ENCODE results near the gene SUMO4.

Gene SUMO4

DNA sequence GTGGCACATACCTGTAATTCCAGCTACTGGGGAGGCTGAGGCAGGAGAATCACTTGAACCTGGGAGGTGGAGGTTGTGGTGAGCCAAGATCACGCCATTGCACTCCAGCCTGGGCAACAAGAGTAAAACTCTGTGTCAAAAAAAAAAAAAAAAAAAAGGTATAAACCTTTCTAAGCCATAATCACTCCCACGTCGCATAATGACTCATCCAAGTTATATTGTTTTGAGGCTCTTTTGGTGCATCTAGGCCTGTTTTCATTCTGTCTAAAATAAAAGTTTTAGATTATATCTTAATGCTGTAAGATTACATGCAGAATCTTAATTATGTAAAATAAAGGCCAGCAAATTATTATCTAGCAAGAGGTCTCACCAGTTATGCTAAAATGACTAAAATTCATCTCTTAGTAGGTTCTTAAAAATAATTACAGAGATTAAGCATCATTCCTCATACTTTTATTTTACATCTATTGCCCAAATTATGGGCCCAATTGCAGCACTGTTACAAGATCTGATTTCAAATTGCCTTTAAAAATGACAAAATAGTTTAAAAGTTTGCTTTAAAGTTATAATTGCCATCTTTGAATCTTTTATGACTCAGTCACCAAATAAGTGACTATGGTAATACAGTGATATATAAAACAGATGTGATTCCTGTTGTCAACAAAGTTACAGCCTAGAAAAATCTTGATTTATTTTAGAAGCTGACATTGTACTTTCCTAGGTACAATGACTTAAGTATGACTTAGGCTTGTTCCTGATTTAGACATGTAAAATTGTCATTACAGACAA, 10.4 kb upstream of the SUMO4 start:
- DNase-seq (ENCODE audit: low read depth in 2 of 2): no peak

DNA sequence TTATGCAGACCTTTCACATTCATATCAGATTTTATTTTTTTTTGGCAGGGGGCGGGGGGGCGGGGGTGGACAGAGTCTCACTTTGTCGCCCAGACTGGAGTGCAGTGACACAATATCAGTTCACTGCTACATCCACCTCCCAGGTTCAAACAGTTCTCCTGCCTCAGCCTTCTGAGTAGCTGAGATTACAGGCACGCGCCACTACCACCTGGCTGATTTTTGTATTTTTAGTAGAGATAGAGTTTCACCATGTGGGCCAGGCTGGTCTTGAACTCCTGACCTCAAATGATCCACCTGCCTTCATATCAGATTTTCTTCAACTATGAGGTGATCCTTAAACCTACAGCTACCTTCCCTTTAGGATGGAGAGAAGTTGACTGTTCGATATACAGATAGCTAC, 8.0 kb upstream of the SUMO4 start:
- DNase-seq (ENCODE audit: low read depth in 2 of 2): no peak

DNA sequence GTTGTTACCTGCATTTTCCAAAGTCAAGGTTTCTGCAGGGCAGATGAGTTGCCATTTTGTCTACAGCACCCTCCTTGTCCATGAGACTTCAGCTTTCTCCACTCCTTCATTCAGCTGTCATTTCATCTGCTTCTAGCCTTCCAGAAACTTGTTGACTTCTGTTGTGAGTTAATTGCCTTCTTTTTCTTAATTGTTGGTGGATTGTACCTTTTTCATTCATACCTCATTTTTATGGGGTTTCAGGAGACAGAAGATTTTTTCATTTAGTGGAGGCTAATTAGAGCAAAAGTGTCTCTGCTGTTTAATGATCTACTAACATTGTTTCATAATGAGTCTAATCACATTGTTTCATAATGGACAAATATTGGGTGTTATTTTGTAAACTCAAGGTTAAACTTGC, 7.5 kb upstream of the SUMO4 start:
- DNase-seq (ENCODE audit: low read depth in 2 of 2): no peak

DNA sequence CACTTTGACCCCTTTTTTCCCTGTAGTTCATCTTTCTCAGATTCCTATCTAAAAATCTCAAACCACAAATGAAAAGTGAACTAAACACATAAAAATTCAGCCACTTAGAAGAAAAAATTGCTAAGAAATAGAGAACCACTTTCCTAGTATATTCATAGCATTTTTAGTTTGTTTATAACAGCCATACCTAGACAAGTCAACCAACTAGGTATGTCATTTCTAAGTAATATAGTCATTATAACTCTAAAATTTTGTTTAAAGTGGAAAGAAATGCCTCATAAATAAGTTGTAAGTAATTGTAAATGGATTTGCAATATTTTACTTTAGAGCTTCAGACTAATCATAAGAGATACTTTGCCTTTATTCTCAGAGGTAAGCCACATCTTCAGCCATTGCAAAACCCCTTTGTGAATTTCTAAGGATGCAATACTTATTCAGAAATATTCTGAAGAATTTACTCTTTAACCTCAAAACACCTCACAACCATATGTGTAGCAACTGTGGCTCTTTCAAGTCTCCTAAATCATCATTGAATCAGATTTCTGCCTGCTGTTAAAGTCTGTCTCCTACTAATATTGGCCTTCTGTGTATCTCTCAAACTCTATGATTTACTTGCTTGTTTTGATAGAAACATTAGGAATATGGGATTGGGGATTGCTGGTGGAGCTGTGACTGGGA, 6.9 kb upstream of the SUMO4 start:
- DNase-seq (ENCODE audit: low read depth in 2 of 2): no peak

DNA sequence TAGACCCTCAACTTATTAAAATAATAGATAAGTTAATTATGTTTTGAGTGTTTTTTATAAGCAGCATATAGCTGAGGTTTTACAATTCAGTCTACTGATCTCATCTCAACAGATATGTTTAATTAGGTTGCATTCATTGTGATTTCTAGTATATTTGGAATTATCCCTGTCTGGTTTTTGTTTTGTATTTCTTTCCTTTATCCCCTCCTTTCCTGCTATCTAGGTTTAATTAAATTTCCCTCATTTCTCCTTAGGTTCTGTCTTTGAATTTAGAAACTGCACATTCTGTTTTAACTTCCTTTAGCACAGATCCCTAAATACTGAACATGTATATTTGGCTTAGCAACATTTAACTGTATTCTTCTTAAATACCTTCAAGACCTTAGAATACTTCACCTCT, 4.9 kb upstream of the SUMO4 start:
- no peak for DNase-seq (ENCODE audit: low read depth in 2 of 2)

DNA sequence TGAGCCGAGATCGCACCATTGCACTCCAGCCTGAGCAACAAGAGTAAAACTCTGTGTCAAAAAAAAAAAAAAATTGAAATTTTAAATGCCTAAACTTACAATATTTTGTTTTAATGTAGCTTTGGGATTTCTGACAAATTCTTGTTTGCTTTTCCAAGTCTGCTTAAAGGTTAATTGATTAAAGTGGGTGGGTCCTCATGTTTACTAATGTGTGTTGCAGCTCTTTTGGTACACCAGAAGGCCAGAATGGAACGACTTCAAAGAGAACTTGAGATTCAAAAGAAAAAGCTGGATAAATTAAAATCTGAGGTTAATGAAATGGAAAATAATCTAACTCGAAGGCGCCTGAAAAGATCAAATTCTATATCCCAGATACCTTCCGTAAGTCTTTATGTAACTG, 2.7 kb upstream of the SUMO4 start:
- DNase-seq (ENCODE audit: low read depth in 2 of 2): no peak

DNA sequence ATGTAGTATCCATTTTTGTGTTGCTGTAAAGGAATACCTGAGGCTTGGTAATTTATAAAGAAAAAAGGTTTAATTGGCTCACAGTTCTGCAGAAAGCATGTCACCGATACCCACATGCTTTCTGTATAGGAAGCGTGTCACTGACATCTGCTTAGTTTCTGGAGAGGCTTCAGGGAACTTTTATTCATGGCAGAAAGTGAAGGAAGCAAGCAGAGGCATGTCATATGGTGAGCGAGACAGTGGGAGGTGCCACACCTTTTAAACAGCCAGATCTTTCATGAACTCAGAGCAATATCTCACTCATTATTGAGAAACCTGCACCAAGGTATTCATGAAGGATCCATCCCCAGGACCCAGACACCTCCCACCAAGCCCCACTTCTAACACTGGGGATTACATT, 3.5 kb downstream of the SUMO4 start:
- DNase-seq (ENCODE audit: low read depth in 2 of 2): no peak

DNA sequence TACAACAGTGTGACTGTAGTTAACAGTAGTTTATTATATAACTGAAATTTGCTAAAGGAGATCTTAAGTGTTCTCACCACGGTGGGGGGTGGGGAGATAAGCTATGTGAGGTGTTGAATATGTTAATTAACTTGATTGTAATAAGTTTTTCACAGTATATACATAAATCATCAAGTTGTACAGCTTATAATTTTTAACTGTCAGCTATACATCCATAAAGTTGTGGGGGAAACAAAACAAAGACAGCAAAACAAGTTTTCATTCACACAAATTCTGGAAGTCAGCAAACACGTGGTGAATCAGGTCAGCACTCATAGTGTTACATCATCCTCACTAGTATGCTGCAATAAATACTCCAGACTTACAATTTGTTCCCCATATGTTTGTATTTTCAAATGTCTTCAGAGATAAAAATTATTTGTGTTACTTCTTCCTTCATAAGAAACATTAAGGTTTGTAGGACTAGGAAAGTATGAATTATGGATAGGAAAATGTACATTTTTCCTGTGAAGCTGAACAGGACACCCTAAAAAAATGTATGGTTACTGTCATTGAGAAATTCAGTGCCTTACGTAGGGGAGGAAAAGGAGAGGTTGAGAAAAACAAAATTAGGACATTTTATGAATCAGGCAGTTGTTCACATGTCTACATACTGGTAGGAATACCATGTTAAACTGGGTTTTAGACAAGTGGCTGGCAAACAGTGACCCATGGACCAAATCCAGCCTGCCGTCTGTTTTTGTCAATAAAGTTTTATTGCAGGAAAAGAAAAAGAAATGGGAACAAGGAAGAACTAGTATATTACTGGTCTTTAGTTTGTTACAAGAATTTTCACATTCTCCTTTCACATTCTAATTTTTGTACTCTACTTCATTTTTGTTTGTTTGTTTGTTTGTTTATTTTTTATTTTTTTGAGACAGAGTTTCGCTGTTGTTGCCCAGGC, 6.0 kb downstream of the SUMO4 start:
- no peak for DNase-seq (ENCODE audit: low read depth in 2 of 2)

DNA sequence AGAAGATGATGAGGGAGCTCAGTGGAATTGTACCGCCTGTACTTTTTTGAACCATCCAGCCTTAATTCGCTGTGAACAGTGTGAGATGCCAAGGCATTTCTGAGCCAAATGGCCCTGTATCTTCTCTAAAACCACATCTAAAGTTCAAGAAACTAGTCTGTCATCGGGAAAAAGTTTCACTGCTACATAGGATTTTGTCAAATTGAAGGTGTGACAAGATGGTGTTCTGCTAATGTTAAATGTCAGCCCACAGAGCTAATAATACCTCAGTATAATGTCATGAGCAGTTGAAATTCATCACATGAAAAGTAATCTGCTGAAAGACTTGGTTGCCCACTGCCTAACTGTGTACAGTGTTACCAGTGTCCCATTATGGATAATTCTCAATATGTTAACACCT, 9.6 kb downstream of the SUMO4 start:
- no peak for DNase-seq (ENCODE audit: low read depth in 2 of 2)

DNA sequence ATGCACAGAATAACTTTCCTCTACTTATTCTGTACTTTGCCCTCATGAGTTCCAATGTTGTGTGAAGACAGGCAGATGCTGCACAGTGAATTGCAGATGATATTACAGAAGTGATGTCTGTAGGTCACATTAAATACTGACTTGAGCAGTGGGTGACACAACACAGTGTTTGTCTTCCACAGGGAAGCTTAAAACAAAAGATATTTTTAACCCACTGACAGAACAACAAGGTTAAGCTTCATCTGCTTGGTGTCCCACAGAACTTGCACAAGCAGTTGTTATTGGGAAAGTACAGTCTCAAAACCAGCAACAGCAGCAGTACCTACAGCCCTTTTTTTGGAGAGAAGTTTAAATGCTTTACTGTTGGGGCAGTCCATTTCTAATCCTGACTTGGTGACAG, 10.5 kb downstream of the SUMO4 start:
- no peak for DNase-seq (ENCODE audit: low read depth in 2 of 2)

DNA sequence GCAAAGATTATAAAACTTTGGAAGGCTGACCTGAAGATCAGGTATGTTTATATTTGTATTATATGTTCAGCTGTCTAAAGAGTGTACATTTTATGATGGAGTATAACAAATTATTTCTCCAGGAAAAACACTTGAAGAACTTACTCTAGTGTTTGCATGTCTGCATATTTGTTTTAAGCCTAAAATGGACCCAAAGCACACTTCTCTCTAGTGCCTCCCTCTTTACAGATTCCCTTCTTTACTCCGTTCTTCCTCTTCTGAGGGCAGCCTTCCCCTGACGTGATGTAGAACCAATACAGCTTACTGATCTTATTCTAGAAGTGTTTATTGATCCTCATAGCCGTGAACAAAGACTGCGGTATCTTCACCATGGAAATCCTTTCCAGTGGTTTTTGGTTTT, 13.9 kb downstream of the SUMO4 start:
- DNase-seq (ENCODE audit: low read depth in 2 of 2): no peak

DNA sequence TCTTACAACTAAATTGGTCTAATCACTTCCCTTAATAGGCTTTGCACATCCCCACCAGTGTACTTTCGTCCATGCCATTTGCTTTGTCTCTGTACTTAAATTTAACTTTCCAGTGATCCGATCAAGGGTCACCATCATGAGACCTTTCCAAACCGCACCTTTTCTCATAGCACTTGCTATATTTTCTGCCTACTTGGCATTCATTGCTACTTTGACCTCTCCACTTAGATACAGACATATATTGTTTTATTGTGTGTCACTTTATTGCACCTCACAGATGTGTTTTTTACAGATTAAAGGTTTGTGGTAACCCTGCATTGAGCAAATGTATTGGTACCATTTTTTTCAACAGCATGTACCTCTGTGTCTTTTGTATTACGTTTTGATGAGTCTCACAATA, 14.8 kb downstream of the SUMO4 start:
- no peak for DNase-seq (ENCODE audit: low read depth in 2 of 2)

DNA sequence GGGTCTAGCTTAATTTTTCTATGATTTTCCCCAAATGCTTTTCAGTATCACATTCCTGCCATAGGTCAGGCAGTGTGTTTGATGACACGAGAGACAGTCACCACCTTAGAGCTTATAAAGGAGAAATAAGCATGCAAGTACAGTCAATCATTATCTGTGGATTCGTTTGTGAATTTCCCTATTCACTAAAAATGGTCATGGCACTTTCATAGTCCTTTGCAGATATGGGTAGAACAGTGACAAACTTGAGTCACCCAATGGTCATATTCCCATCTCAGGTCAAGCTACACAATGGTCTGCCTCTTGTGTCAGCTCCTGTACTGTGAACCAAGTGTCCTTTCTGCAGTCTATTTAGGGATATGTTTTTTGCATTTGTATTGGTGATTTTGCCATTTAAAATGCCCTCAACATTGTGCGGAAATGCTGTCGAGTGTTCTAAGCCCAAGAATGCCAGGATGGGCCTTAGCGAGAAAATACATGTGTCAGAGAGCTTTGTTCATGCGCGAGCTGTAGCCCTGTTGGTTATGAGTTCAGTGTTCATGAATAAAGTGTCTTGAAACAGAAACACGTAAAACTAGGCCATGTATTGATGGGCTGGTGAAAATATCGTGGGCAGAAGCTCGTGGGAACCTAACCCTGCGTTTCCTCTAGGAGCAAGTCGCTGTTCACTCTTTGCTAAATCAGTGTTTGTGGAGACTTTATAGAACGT, 19.8 kb downstream of the SUMO4 start:
- no peak for DNase-seq (ENCODE audit: low read depth in 2 of 2)

DNA sequence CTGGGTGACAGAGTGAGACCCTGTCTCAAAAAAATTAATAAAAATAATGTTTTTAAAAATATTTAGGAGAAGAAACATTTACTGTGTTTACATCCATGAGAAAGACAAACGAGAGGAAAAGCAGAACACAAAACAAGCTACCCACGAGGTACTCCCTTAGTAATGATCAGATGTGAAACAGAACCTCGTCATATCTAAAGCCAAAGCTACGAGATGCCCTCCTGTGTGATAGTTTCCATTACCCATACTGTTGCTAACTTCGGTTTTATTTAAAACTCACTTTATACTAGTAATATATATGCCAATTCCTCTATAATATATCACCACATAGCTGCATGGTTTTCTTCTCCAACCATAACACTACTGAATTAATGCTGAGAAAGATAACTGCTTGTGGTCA, 21.1 kb downstream of the SUMO4 start:
- no peak for DNase-seq (ENCODE audit: low read depth in 2 of 2)

DNA sequence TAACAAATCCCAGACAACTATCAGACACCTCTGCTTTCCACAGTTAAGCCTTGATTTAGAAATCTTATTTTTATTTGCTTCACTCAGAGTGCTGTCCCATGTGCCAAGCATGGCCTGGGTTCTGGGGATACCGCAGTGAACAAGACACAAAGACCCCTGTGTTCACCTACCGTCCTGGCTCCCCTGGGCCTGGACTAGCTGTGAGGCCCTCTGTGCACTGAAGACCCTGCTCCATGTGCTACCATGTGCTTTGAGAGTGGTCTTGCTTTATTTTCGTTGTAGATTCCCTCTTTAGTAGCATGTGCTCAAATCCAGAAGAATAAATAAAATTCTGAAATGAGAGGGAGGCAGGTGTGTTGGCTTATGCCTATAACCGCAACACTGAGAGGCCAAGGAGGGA, 22.5 kb downstream of the SUMO4 start:
- no peak for DNase-seq (ENCODE audit: low read depth in 2 of 2)

DNA sequence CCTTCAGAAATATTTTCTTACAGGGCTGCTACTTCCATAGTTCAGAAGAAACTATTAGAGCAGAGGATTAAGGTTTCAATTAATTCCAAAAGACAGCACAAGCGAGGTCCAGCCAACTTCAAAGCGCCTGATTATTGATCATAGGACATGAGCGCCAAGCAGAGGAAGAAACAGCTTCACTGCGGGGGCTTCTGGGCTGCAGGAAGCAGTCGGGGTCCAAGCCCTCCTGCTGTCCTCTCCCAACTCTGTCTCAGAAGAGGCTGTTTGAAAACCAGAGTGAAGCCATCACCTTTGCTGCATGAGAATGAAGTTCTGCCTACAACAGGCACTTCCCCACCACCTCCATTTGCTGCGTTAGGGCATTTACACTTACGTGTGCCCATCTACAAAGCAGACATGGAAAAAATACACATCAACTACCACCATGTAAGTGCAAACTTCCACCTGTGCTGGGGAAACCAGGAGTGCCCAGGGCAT, 23.9 kb downstream of the SUMO4 start:
- DNase-seq (ENCODE audit: low read depth in 2 of 2): no peak

DNA sequence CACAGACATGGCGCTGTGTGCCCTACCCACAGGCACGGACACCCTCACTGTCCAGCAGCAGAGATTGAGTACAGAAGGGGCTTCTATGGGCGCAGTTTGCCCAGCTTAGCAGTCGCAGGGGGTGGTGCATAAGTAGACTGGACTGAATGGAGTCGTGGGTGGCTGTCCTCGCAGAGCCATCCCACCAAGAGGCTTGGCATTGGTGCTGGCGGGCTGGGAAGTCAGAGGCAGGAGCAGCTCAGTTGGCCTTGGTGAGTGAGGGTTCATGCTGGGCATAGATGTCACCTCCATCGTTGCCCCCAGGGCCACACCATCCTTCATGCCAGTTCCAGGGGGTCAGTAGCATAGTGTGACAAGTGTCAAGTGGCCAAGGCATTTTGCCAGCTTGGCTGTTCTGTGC, 25.2 kb downstream of the SUMO4 start:
- no peak for DNase-seq (ENCODE audit: low read depth in 2 of 2)

DNA sequence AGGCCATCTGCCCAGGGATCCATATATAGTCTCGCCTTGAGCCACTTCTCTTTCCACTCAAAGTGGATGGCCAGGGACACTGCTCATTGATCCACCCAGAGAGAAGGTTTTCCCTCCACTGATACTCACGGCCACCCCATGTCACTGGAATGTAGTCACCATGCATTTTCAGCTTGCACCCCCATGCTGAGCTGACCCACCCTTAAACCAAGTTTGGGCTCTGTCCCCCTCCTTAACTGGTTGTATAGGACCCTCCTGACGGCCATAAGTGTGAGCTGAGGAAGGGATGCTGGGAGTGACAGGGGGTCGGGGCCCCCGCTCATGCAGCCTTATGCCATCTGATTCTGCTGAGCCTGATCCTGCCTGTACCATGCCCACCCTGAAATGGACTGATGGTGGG, 25.7 kb downstream of the SUMO4 start:
- no peak for DNase-seq (ENCODE audit: low read depth in 2 of 2)

DNA sequence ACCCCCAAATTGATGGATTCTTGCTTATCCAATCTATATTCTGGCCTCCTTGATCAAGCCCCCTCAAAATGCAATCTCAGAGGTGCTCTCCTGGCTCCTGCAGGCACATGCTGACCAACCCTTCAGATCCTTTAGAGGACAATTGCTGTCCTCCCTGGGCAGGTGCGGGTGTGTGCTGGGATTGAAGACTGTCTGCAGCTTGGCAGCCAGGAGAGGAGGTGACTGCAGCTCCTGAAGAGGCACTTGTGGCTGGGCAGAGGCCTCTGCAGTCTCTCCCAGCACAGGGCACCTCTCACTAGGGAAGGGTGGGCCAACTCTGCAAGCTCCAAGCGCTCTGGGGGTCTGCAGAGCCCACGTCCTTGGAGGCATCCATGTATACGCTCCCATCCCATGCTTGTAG, 28.5 kb downstream of the SUMO4 start:
- DNase-seq (ENCODE audit: low read depth in 2 of 2): no peak

DNA sequence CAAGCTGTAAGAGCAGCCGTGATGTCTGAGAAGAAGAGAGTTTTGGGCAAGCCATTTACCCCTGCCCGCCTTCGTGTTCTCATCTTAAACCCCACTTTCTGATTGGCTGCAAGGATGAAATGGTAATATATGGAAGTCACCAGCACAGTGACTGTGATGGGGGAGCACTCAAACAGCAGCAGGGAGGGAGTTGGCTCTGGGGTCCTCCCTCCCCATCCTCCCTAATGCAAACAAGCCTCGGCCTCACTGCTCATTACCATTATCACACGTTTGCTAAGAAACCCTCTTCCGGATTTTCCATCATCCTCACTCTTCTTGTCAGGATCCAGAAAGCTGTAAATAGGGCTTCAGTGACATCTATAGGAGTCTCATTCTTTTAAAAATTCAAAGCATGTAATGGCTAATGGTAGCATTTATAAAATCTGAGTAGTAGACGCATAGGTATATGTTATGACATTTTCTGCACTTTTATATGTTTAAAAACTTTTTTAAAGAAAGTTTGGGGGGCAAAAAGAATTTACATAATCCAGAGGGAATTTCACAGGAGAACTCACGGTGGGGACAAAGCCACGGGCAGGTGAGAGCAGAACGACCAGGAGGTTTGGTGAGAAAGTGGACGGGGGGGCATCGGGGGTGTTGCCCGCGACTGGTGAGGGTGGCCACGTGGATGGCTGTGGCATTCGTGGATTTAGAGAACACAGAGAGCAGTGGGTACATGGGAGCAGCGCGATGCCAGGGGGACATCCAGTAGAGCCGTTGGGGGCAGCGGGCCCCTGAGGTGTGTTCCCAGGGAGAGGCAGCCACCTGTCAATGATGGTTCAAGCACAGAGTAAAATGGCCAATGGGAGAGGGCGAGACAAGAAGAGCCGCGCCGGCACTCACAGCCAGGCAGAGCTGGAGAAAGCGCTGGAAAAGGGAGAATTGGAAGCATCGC, 29.6 kb downstream of the SUMO4 start:
- DNase-seq (ENCODE audit: low read depth in 2 of 2): no peak

Measured in stimulated activated CD8-positive, alpha-beta memory T cell treated with anti-CD3 and anti-CD28 coated beads, Interleukin-15, amount 100 ng/mL, for 4 hours (primary cell).